Left colon (tissue), 2 donors: ENCODE measurements around the gene ITGA3. TPM values are rescaled to one million over a fixed set of nuclear protein-coding genes. Genes with fewer than 3 reads are reported as not detected.

ENCODE experiments used
- ATAC-seq: fragments of 200-7000 bp; cut with Tn5 transposase; one replicate; pipeline ENCODE4 v1.9.1; 2020; ENCODE audit warnings: mild to moderate bottlenecking, moderate library complexity
- DNase-seq, 2 donors: peaks; one replicate each; pipeline ENCODE4 v3.0.0-alpha.2; 2020
- intact Hi-C, 2 donors: fragments of 100-400 bp; cut with DNase I in 1 of 2; cut with micrococcal nuclease in 1 of 2; formaldehyde crosslinking; loops; one replicate each; pipeline versions ENCODE4 v1.11.2 to v1.14.0; 2022; cut with DNase I, micrococcal nuclease
- long read RNA-seq: library from polyadenylated mRNA; unstranded; transcript quantifications from one replicate; pipeline ENCODE4 v2.0.0, GENCODE V29; 2021
- total RNA-seq, 2 donors: library from RNA; stranded (reverse); fragmentation: NEBNext Ultra II Directional; extraction: Animal tissue kit (Norgen Biotek cat#: 25700); gene quantifications; one replicate each; pipeline ENCODE4 v1.2.1, GENCODE V29; 2021
- donor health status: DM: no; HTN: no; CAD: no.
- donor health status: DM: yes; HTN: yes; CAD: no.

ITGA3 gene
- 100 to 1,000 TPM; 130 to 170 TPM for total RNA-seq
- long read RNA-seq, partial matches to known transcripts = 36 of 46 reads
- long read RNA-seq, other reads (novel, unspliced or antisense) = 3 of 46 reads

DNA sequence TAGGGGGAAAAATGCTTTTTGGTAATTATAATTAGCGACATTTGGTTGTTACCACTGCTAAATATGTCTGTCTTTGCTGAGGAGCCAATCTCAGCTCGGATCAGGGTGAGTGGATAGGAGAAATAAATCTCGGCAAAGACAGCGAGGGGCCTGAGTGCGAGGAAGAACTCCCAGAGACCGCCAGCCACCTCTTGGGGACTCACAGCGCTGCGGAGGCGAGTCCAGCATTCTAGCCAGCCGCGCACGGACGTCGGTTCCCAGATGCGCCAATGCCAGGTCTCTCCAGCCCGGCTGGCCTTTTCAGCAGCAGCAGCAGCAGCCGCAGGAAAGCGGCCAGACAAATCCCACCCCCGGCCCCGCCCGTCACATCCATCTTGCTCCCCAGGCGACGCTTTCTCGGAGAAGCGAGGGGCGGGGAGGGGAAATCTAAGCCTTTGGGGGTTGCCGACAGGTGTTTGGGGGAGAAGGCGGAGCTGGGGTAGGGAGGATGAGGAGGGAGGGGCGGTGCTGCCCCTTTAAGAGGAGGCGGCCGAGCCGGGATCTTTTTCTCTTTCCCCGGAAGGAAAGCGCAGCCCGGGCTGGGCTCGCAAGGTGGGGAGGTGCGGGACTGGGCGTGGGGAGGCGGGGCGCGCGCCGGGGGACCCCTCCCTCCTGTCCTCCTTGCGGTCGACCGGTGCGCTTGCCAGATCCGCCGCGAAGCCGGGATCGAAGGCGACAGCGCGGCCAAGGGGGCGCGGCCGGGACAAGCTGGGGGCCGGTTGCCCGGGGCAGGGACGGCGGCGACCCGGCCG, at the start of gene ITGA3:
ITGA3 (plus strand) TSS at position 685 of the 791 bp plus-strand sequence. CDS start 330 bp downstream, outside the sequence.
- DNase-seq (peak; percentile 88), ATAC-seq (peak; percentile 71)
- intact Hi-C loops = no loop called here

DNA sequence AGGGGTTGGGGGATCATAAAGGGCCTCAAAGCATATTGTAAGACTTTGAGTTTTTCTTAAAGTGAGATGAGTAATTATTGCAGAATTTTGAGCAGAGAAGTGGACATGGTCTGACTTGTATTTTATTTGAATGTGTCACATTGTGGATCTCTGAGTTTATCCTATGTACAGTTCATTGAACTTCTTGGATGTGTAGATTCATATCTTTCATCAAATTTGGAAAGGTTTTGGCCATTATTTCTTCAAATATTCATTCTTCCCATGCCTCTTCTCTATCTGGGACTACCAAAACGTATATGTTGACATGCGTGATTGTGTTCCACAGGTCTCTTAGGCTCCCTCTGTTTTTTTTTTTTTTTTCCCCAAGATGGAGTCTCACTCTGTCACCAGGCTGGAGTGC, 46.6 kb upstream of the ITGA3 start:
- ATAC-seq (no peak), DNase-seq (no peak)
- intact Hi-C loops = no loop called here

DNA sequence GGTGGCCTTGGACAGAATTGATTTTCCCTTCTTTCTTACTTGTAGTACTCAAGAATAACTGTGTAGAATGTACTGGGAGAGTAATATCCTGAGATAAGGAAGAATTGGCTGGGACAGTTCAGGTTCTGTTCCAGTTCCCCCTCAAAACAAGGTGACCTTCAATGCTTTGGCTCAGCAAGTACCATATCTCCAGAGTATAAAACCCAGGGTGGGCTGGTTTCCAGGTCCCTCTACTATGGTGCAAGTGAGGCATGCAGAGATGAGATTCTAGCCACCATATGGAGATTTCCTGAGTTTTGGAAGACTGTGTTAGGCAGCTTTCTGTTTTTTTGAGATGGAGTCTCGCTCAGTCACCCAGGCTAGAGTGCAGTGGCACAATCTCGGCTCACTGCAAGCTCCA, 42.8 kb upstream of the ITGA3 start:
- ATAC-seq (no peak), DNase-seq (no peak)
- intact Hi-C loops = no loop called here

DNA sequence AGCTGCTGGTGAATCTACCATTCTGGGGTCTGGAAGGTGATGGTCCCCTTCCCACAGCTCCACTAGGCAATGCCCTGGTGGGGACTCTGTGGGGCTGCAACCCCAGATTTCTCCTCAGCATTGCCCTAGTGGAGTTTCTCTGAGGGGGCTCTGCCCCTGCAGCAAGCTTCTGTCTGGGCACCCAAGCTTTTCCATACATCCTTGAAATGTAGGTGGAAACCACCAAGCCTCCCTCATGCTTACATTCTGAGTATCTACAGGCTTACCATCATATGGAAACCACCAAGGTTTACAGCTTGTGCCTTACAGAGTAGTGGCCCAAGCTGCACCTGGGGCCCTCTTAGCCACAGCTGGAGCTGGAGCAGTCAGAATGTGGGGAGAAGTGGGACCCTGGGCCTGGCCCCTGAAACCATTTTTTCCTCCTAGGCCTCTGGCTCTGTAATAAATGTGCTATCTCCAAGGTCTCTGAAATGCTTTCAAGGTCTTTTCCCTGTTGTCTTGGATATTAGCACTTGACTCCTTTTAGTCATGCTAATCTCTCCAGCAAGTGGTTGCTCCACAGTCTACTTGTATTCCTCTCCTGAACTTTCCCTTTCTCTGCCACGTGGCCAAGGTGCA, 41.3 kb upstream of the ITGA3 start:
- intact Hi-C loops = no loop called here
- DNase-seq (no peak), ATAC-seq (no peak)

DNA sequence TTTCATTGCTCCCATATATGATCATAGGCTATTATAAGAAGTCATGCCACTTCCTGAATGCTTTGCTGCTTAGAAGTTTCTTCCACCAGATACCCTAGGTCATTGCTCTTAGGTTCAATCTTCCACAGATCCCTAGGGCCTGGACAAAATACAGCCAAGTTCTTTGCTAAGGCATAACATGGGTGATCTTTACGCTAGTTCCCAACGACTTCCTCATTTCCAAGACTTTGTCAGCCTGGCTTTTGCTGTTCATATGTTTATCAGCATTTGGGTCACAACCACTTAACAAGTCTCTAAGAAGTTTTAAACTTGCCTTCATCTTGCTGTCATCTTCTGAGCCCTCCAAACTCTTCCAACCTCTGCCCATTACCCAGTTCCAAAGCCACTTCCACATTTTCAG, 40.8 kb upstream of the ITGA3 start:
- no peak for ATAC-seq
- DNase-seq = no peak
- intact Hi-C loops = no loop called here

DNA sequence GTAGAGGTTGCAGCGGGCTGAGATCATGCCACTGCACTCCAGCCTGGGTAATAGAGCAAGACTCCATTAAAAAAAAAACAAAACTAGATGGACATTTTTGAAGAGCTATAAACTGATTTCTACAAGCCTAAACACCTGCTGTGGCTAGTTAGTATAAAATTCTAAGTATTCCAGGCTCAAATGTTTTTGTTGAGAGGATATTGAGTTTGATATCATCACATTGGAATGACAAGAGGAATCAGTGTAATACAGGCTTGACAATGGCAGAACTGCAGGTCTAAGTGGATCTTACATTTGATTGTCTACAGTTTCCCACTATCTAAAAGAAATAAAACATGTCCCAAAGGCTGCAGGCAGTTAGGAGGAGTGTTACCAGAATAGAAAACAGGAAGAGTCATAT, 37.0 kb upstream of the ITGA3 start:
- intact Hi-C loops = no loop called here
- DNase-seq = no peak
- ATAC-seq = no peak

DNA sequence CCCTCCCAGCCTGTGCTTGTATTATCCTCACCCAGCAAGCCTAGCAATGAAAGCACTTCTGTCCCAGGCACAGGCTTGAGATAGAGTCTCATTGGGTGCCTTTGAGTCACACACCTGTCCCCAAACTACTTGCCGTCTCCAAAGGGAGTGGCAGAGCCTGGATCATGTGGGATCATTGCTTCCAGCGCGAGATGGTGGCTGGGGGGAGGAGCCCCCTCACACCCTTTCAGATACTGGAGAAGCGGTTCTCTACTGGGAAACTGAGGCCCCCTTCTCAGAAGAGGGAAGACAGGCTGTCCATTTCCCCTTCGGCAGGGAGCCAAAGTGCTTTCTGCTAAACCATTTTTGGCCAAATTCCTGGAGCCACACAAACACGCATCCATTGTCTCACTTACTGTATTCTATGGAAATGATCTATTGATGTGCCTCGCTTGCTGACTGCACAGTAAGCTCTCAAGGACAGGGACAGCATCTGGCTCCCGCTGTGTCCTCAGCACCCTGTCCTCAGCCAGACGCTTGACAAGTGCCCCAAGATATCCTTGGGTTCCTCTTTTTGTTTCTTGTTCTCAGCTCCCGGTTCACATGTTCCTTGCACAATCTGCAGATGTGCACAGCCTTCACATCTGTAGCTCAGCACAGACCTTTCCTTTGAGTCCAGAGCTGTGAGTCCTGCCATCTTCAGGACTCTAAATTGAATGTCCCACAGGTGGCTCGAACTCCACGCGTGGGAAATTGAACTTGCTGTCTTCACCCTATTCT, 34.9 kb upstream of the ITGA3 start:
- DNase-seq = no peak
- no peak for ATAC-seq
- intact Hi-C loops = no loop called here

DNA sequence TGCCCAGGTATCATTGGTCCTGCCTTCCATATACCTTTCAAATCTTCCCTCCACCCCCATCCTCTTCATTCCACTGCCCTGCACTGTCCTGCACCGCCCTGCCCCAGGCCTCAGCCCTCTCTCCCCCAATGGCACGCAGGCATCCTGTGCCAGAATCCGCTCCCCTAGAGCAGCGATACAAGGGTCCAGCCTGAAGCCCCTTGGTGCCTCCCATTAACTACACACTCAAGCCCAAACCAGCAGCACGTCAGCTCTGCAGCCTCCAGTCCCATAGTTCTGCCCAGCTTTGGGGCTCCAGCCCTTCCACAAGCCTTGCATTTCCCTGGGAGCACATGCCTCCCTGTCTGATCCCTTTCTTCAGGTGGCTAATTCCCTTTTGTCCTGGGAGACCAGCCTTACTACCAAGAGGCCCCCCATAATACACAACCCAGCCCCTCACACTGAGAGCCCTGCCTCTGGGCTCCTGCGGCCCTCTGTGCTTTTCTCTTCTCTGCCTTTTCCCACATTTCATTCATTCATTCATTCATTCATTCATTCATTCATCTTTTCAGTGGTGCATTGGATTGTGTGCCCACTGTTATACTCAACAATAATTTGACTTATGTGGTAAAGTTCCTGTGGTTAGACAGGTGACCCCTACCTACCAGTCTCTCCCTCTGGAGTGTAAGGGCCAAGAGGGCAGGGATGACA, 34.1 kb upstream of the ITGA3 start:
- ATAC-seq = no peak
- DNase-seq = no peak
- intact Hi-C loops = no loop called here

DNA sequence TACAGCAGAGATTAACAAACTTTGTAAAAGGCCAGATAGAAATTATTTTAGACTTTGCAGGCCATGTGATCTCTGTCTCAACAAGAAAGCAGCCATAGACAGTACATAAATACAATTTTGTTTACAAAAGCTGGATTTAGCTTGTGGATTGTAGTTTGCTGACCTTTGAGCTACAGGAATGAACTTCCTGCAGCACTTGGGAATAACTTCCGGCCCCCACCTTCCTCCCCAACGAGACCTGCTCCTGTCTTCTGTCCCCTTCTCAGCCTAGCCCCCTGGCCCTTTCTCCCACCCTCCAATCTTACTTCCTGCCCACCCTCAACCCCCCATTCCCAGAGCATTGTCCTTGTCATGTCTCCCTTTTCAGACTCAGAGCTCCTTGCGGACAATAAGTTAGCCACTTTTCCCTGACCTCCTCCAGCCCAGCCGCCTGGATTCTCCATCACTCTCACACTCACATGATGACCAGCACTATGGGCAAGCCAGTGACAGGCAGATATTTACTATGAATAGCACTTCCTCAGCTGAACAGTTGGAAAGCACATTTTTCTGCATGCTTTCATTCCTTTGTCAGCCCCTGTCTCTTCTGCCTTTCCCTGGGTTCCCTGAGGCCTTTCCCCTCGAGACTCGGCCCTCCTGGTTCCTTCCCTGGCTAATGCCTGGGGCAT, 33.3 kb upstream of the ITGA3 start:
- ATAC-seq (no peak), DNase-seq (no peak)
- intact Hi-C loops = no loop called here

DNA sequence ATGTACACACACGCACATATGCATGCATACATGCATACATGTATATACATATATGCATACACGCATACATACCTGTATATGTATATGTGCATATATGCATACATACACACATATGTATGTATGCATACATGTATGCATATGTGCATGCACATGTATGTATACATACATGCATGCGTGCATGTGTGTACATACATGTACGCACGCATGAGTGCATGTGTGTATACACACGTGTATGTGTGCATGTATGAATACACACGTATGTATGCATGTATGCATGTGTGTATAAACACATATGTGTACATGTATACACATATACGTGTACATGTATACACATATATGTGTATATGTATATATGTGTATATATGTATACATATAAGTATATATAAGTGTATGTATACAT, 32.4 kb upstream of the ITGA3 start:
- DNase-seq (no peak), ATAC-seq (no peak)
- intact Hi-C loops = no loop called here

DNA sequence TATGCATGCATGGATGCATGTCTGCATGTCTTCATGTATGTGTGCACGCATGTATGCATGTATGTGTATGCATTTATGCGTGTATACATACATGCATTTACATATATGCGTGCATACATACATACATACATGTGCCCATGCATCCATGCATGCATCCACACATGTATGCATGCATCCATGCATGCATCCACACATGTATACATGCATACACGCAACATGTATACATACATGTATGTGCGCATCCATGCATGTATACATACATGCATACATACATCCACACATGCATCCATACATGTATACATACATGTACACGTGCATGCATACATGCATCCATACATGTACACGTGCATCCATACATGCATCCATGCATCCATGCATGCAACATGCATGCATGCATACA, 31.1 kb upstream of the ITGA3 start:
- intact Hi-C loops = loop anchor here in 1 of 2 donors (5.0 kb wide), 1 partner anchor 42 kb away; no protein-coding TSS in a partner anchor
- DNase-seq = no peak
- ATAC-seq = no peak

DNA sequence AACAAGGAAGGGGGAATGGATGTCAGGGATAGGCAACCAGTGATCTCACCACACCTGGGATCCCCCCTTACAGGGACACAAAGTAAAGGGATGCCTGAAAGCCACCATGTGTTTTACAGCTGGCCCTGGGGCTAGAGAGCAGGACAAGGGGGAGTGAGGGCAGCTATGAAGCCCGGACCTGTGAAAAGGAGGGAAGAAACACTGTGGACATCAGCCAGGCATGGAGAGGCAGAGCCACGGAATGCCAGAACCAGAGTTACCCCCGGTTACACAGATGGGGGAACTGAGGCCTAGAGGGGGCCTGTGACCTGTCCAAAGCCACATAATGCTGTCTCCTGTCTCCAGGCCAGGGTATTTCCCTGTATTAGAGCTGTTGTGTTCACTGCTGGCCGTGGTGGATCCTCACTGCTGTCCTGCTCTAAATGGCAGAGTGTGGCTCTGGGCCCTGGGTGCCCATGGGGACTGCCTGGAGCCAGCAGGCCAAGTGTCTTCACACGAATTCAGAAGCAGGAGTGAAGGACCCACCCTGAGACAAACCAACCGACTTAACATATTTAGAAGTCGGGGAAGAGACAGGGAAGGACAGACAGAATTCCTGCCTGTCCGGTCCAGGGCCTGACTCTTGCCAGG, 29.7 kb upstream of the ITGA3 start:
- ATAC-seq (no peak), DNase-seq (no peak)
- intact Hi-C loops = loop anchor here in 1 of 2 donors (2.0 to 5.0 kb wide), 2 partner anchors 41 to 61 kb away; no protein-coding TSS in a partner anchor

DNA sequence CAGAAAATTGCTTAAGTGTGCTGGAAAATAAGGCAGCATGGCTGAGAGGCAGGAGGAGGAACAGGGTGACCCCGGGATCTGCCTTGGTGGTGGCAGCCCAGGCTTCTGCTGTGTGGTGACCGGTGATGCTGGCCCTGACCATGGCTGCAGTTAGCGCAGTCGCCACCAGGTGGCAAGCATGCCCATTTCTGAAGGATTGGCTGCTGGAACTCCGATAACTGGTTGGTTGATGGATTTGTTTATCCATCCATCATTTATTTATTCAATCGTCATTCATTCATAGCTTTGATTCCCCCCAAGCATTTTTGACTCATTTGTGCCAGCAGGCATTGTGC, 29.1 kb upstream of the ITGA3 start:
- ATAC-seq = peak; percentile 92
- intact Hi-C loops = loop anchor here in 1 of 2 donors (2.0 to 5.0 kb wide), 2 partner anchors 40 to 60 kb away; no protein-coding TSS in a partner anchor
- peak; percentile 64 to 89 for DNase-seq

DNA sequence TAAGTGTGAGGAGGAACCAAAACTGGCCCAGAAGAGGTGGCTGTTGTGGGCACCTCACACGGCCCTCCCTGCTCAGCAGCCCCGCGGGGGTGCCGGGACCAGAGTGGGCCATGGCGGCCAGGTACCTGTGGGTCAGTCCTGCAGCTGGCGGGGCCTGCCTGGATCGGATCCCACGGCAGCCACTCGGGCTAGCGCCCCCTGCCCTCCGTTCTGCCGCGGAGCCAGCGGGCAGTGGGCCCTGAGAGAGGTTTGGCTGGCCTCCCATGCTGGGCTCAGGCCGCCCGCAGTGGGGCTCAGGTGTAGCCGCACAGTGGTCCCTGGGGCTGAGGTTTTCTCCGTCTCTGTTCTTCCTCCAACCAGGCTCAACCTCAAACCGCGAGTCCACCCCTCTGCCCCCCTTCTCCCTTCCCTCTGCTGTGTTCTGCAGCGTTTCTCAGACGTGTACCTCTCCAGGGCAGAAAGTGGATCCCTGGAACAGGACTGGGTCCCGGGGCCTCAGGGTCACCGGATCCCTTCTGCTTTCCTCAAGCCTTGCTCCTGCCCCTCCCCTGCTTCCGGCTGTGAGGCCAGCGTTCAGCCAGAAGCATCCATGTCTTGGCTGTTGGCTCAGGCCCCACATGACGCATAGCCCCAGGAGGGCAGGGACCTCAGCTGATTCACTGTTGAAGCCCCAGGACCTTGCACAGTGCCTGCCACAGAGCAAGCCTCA, 28.6 kb upstream of the ITGA3 start:
- ATAC-seq = peak; percentile 42
- intact Hi-C loops = loop anchor here in 1 of 2 donors (2.0 to 5.0 kb wide), 2 partner anchors 40 to 59 kb away; no protein-coding TSS in a partner anchor

DNA sequence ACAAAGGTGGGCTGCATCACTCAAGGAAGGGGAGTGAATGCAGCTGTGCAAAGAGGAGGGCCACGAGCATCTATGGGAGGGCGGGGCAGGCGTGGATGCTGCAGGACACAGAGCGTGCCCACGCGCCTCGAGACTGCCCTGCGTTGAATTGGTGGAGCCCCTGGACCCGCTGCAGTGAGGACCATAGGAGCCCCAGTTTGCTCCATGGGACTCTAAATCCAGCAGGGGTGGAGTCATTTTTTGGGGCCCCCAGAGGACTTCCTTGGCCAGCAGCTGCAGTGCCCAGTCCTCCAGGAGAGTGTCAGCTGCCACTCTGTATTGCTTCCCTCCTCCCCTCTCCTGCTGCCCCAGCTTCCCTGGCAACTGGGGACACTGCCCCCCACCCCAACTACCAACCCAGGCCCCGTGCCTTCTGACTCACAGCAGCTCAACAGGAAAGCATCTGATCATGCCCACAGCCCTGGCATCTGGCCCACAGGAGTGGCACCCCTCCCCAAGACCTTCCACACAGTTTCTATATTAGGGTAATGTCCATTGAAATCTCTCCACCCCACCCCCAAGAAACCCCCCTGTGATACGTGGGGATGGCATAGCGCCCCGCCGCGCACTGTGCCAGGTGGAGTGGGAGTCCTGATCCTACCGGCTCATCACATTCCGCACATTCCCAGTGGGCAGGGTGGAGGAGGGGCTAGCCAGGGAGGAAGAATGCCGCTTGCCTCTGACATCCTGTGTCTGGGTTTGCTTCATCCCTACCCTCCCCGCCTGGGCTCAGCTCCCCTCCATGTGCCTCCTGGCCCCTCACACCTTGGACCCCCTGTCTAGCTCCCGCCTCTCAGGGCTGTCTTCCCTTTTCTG, 27.8 kb upstream of the ITGA3 start:
- intact Hi-C loops = loop anchor here in 1 of 2 donors (2.0 to 5.0 kb wide), 2 partner anchors 39 to 59 kb away; no protein-coding TSS in a partner anchor
- ATAC-seq (no peak), DNase-seq (no peak)

More for the DNA sequence above, 28.6 kb upstream of the ITGA3 start:
- peak; percentile 49 to 61 for DNase-seq

DNA sequence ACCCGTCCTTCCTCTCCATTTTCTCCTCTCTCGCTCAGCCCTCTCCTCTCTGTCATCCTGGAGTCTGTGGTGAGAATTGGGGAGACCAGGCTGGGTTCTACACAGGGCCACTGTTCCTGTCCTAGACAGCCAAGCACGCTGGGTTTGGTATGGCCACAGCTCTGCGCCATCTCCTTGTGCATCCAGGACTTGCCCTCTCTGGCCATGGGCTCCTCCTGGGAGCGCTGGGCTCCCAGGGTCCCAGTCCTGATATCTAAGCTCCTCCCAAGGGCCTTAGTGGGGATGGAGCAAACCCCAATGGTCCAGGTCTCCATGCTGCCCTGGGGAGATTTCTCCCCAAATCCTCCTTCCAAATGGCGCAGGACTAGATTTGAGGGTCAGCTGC, 27.2 kb upstream of the ITGA3 start:
- ATAC-seq = no peak
- DNase-seq = no peak
- intact Hi-C loops = loop anchor here in 1 of 2 donors (5.0 kb wide), 1 partner anchor 39 kb away; no protein-coding TSS in a partner anchor
